ENCODE data around the gene ZNF559. TPM values are rescaled to one million over a fixed set of nuclear protein-coding genes. Genes with fewer than 3 reads are reported as not detected.

The ZNF559 gene
- total and polyA plus RNA-seq, 2 donors: 20.8 to 64.5 TPM

DNA sequence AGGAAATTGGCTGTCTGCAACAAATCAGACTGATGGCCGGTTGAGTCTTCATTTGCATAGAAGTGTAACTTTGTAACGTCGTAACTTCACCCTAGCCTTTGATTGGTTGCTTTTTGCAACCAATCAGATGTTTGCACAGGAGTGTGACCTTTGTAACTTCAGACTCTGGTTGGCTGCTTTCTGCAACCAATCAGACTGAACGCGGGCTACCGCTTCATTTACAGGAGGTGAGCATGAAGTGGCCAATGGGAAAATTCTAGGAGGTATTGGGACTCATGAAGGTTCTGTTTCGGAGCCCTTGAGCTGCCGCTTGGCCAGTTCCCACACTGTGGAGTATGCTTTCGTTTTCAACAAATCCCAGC is 441 bp upstream of the ZNF559 start:
- Histone ChIP-seq H3K4me3 (ENCODE audit: low read depth, low read length) (peak overlapping the region; percentile 70), H3K27ac (ENCODE audit: low read depth) (peak overlapping the region; percentile 33), H3K4me1 (ENCODE audit: insufficient read depth) (no peaks in the 10 kb centered on the region), H3K36me3 (ENCODE audit: insufficient read depth) (peaks cover 2% of the 10 kb centered on the region)
- 1% methylated on average over 9 of the region's 9 CpGs for WGBS
- peak; percentile 41 for DNase-seq (ENCODE audit: extremely low spot score)

DNA sequence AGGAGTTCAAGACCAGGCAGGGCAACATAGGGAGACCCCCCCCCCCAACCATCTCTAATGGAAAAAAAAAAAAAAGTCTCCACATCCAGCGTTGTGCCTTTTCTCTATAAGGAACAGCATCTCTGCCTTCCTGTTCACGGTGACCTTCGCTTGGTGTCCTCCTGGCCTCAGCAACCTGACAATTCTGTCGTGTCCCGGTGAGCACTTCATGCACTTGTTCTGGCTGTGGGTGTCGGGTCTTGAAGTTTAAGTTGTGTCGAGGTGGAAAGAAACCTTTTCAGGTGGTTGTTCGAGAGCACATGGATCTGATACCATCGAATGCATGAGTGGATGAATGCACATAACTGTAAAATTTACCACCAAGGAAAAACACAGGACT is 594 bp downstream of the ZNF559 start:
- H3K4me1 ChIP-seq (ENCODE audit: insufficient read depth): no peaks in the 10 kb centered on the region
- no peak for DNase-seq (ENCODE audit: extremely low spot score)
- H3K27ac ChIP-seq (ENCODE audit: low read depth): peak overlapping the region; percentile 81
- WGBS: 36% methylated on average over 9 of the region's 9 CpGs
- H3K4me3 ChIP-seq (ENCODE audit: low read depth, low read length): peak overlapping the region; percentile 70
- H3K36me3 ChIP-seq (ENCODE audit: insufficient read depth): peaks cover 2% of the 10 kb centered on the region

DNA sequence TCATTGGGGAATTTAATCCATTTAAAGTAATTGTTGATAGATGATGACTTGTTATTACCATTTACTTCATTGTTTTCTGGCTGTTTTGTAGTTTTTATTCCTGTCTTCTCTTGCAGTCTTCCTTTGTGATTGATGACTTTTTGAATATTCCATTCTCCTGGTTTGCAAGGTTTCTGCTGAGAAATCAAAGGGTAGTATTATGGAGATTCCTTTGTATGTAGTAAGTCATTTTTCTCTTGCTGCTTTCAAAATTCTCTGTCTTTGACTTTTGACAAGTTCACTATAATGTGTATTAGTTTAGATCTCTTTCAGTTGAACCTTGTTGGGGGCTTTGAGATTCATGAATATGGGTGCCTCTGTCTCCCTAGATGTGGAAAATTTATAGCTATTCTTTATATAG is 6.0 kb downstream of the ZNF559 start:
- Histone ChIP-seq H3K4me1 (ENCODE audit: insufficient read depth) (no peaks in the 10 kb centered on the region), H3K27ac (ENCODE audit: low read depth) (no peak overlapping the region), H3K36me3 (ENCODE audit: insufficient read depth) (peaks cover 7% of the 10 kb centered on the region), H3K4me3 (ENCODE audit: low read depth, low read length) (no peak overlapping the region)
- no peak for DNase-seq (ENCODE audit: extremely low spot score)

DNA sequence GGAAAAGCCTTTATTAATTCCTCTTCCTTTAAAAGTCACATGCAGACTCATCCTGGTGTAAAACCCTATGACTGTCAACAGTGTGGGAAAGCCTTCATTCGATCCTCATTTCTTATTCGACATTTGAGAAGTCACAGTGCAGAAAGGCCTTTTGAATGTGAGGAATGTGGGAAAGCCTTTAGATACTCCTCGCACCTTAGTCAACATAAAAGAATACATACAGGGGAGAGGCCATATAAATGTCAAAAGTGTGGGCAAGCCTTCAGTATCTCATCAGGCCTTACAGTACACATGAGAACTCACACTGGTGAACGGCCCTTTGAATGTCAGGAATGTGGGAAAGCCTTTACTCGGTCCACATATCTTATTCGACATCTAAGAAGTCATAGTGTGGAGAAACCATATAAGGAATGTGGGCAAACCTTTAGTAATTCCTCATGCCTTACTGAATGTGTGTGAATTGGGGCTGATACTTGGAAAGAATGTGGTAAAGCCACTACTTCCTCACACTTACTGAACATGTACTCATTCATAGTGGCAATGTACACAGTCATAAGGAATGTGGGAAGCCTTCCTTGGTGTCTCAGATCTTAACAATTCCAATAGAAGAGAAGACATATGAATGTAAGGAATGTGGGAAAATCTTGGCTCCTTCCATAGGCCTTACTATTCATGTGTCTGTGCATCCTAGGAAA is 18.8 kb downstream of the ZNF559 start:
- Histone ChIP-seq H3K4me1 (ENCODE audit: insufficient read depth) (no peaks in the 10 kb centered on the region), H3K36me3 (ENCODE audit: insufficient read depth) (peaks cover 7% of the 10 kb centered on the region), H3K4me3 (ENCODE audit: low read depth, low read length) (no peak overlapping the region), H3K27ac (ENCODE audit: low read depth) (no peak overlapping the region)
- no peak for DNase-seq (ENCODE audit: extremely low spot score)
- WGBS: 96% methylated on average over 6 of the region's 6 CpGs

DNA sequence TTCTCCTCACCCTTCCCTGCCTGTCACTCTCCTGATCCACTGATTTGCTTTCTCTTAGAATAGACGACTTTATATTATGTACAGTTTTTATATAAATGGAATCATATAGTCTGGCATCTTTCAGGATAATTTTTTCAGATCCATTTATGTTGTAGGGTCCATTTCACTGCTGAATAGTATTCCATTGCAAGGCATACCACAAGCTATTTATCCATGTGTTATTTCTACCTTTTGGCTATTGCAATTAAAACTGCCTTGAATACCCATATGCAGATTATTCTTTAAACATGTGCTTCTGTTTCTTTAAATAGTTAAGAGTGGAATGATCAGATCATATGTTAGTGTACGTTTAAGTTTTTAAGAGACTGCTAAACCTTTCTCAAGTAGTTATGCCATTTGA is 21.0 kb downstream of the ZNF559 start:
- H3K4me1 ChIP-seq (ENCODE audit: insufficient read depth): no peaks in the 10 kb centered on the region
- H3K4me3 ChIP-seq (ENCODE audit: low read depth, low read length): no peak overlapping the region
- peaks cover 4% of the 10 kb centered on the region for H3K36me3 ChIP-seq (ENCODE audit: insufficient read depth)
- no peak overlapping the region for H3K27ac ChIP-seq (ENCODE audit: low read depth)
- 95% methylated on average over 2 of the region's 2 CpGs for WGBS
- no peak for DNase-seq (ENCODE audit: extremely low spot score)

DNA sequence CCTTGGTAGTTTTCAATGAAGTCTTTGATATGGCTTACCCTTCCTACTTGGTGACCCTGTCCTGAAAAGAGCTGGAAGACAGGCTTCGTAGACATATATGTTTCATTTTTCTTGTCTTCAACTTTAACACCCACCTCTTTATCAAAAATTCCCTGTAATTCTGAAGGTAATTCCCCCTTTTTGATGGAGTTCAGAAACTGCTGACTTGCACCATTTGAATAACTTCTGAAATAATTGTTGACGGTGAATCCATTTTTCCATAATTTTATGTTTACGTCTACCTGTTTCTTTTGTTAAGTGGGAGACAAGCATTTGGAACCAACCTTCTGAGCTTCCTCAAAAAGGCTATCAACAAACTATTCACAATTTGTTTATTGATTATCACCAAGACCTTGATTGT is 24.3 kb downstream of the ZNF559 start:
- no peak overlapping the region for H3K27ac ChIP-seq (ENCODE audit: low read depth)
- no peaks in the 10 kb centered on the region for H3K36me3 ChIP-seq (ENCODE audit: insufficient read depth)
- no peaks in the 10 kb centered on the region for H3K4me1 ChIP-seq (ENCODE audit: insufficient read depth)
- 97% methylated on average over 3 of the region's 3 CpGs for WGBS
- no peak for DNase-seq (ENCODE audit: extremely low spot score)
- H3K4me3 ChIP-seq (ENCODE audit: low read depth, low read length): no peak overlapping the region

DNA sequence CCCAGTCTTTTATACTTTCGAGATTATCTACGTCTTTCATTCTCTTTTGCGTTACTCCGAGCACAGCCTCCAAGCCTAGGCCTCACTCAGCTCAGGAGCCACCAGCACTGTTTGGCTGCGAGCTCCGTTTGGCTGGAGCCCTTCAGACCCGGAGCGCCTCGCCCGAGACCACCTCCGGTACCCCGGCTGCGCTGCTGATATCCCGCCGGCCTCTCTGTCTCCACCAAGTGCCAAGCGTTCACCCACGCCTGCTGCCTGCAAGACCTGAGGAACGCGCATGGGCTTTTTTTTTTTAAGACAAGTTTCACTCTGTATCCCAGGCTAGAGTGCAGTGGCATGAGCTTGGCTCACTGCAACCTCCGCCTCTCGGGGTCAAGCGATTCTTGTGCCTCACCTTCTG is 24.7 kb downstream of the ZNF559 start:
- 98% methylated on average over 22 of the region's 22 CpGs for whole genome bisulfite sequencing
- Histone ChIP-seq H3K36me3 (ENCODE audit: insufficient read depth) (no peaks in the 10 kb centered on the region), H3K27ac (ENCODE audit: low read depth) (no peak overlapping the region), H3K4me1 (ENCODE audit: insufficient read depth) (no peaks in the 10 kb centered on the region), H3K4me3 (ENCODE audit: low read depth, low read length) (no peak overlapping the region)
- DNase-seq (ENCODE audit: extremely low spot score): no peak

DNA sequence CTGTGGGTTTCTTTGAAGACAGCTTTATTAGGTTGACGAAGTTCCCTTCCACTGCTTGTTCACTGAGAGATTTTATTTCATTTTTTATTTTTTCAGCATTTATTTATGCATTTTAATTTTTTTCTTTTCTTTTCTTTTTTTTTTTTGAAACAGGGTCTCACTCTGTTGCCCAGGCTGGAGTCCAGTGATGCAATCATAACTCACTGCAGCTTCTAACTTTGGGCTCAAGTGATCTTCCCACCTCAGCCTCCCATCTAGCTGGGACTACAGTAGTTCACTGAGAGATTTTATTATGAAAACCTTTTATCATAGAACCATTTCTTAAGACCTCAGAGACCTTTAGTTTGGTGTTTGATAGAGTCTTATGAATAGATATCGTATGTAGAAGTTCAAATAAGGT is 28.5 kb downstream of the ZNF559 start:
- Histone ChIP-seq H3K27ac (ENCODE audit: low read depth) (no peak overlapping the region), H3K4me1 (ENCODE audit: insufficient read depth) (no peaks in the 10 kb centered on the region), H3K4me3 (ENCODE audit: low read depth, low read length) (no peak overlapping the region), H3K36me3 (ENCODE audit: insufficient read depth) (no peaks in the 10 kb centered on the region)
- WGBS: 96% methylated on average over 2 of the region's 2 CpGs
- DNase-seq (ENCODE audit: extremely low spot score): no peak

DNA sequence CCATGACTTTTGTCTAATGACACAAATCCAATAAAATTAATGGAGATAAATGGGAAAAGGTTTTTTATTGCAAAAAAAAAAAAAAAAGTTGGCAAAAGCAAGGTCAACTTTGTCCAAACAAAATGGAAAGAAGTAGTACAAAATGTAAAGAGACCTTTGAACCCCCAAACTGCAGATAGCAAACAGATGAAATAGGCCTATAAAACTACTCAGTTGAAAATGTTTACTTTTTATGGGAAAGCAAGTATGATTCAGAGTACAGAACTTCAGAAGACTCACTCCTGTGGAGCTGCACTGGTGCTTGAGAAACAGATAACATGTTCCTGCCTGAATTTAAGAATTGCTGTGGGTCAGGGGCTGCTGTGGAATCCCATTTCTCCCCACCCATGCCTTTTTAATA is 29.0 kb downstream of the ZNF559 start:
- H3K4me1 ChIP-seq (ENCODE audit: insufficient read depth): no peaks in the 10 kb centered on the region
- no peak for DNase-seq (ENCODE audit: extremely low spot score)
- no peaks in the 10 kb centered on the region for H3K36me3 ChIP-seq (ENCODE audit: insufficient read depth)
- no peak overlapping the region for H3K27ac ChIP-seq (ENCODE audit: low read depth)
- H3K4me3 ChIP-seq (ENCODE audit: low read depth, low read length): no peak overlapping the region

DNA sequence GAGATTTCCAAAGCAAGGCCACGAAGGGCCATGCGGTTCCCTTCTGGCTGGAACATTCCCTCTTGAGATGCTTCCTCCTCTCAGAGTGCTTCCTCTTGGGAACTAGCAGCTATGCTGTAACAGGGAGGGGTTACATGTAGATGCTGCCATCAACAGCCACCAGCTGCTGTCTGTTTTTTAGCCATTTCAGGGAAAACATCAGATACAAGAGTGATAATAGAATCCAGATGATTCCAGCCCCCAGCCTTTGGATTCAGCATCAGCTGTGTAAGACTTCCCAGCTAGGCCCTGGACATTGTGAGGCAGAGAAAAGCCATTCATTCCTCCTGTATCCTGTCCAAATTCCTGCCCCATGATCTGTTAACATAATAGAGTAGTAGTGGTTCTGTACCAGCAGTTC is 30.7 kb downstream of the ZNF559 start:
- DNase-seq (ENCODE audit: extremely low spot score): no peak
- WGBS: 87% methylated on average over 2 of the region's 2 CpGs
- H3K4me1 ChIP-seq (ENCODE audit: insufficient read depth): no peaks in the 10 kb centered on the region
- H3K36me3 ChIP-seq (ENCODE audit: insufficient read depth): no peaks in the 10 kb centered on the region
- no peak overlapping the region for H3K4me3 ChIP-seq (ENCODE audit: low read depth, low read length)
- no peak overlapping the region for H3K27ac ChIP-seq (ENCODE audit: low read depth)

DNA sequence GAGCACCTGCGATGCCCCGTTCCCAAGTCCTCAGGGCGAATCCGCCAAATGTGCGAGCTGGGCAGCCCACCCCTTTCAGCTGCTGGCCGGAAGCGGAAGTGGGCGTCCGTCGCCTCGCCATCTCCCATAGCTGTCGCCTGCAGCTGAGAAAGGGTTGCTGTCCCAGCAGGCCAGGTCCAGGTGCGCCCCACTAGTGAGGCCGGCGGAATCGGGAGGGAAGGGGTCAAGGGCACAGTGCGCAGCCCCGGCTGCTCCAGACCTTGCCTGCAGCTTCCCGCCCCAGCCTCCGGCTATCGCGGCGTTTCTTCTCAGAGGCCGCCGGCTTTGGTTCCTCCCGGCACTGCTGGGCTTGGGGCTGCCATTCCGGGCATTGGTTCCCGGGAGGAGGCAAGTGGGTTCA is 38.9 kb downstream of the ZNF559 start, which contains the start of gene ZNF177:
Gene ZNF177 (plus strand): TSS at position 109 of the 400 bp plus-strand sequence. CDS start 15,299 bp downstream, outside the sequence.
- Histone ChIP-seq H3K4me1 (ENCODE audit: insufficient read depth) (no peaks in the 10 kb centered on the region), H3K4me3 (ENCODE audit: low read depth, low read length) (no peak within 1 kb of the TSS), H3K27ac (ENCODE audit: low read depth) (no peak within 1 kb of the TSS), H3K36me3 (ENCODE audit: insufficient read depth) (no peaks in the 10 kb centered on the region)
- WGBS: 1% methylated on average over 28 of the region's 28 CpGs
- no peak for DNase-seq (ENCODE audit: extremely low spot score)

DNA sequence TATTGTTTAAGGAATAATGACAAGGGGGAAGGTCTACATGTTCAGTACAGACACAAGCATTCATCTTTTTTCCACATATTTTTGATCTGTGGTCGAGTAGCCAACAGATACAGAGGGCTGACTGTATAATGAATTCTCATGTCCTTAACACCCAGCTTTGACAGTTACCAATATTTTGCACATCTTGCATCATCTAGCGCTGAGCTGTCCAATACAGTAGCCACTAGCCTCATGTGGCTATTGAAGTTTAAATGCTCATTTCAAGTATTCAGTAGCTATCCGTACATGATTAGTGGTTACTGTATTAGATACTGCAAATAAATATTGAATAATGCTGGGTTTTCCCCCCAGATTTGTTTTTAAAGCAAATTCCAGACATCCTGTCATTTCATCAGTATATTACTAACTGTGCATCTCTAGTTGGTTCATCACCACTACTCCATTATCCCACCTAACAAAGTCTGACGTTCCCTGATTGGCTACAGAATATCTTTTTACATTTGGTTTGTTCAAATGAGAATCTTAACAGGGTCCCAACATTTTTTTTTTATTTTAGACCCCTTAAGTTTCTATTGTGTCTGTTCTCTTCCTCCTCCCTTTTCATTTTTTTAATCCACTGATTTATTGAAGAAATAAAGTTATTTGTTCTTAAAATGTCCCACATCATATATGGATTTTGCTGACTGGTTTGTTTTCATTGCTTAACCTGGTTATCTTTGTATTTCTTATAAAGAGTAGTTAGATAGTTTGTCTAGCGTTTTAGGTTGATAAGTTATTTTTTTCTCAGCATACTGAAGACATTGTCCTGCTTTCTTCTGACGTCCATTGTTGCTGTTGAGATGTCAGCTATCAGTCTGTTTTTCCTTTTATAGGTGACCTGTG is 47.0 kb downstream of the ZNF559 start:
- no peaks in the 10 kb centered on the region for H3K36me3 ChIP-seq (ENCODE audit: insufficient read depth)
- 94% methylated on average over 6 of the region's 6 CpGs for WGBS

DNA sequence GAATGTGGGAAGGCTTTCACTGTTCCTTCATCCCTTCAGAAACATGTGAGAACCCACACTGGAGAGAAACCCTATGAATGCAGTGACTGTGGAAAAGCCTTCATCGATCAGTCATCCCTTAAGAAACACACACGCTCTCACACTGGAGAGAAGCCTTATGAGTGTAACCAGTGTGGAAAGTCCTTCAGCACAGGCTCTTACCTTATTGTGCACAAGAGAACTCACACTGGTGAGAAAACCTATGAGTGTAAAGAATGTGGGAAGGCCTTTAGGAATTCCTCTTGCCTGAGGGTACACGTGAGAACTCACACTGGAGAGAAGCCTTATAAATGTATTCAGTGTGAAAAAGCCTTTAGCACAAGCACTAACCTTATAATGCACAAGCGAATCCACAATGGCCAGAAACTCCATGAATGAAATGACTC is 57.4 kb downstream of the ZNF559 start:
- no peak for DNase-seq (ENCODE audit: extremely low spot score)
- Histone ChIP-seq H3K4me1 (ENCODE audit: insufficient read depth) (no peaks in the 10 kb centered on the region), H3K4me3 (ENCODE audit: low read depth, low read length) (no peak overlapping the region), H3K36me3 (ENCODE audit: insufficient read depth) (peaks cover 23% of the 10 kb centered on the region), H3K27ac (ENCODE audit: low read depth) (no peak overlapping the region)
- 73% methylated on average over 4 of the region's 4 CpGs for WGBS

More for the DNA sequence above, 47.0 kb downstream of the ZNF559 start:
- DNase-seq (ENCODE audit: extremely low spot score): no peak
- H3K4me1 ChIP-seq (ENCODE audit: insufficient read depth): no peaks in the 10 kb centered on the region
- H3K27ac ChIP-seq (ENCODE audit: low read depth): no peak overlapping the region
- no peak overlapping the region for H3K4me3 ChIP-seq (ENCODE audit: low read depth, low read length)
